ENCODE results near the gene CCDC107. TPM values are rescaled to one million over a fixed set of nuclear protein-coding genes. Genes with fewer than 3 reads are reported as not detected.

The CCDC107 gene
- total and polyA plus RNA-seq, 4 donors = 5.4 to 20.2 (median 10.4) TPM

GRCh38 chr9:35616681-35617459 lies 41.2 kb upstream of the CCDC107 start:
- no peaks in the 10 kb centered on the region for H3K9me3 ChIP-seq (ENCODE audit: control insufficient read depth in 4 of 4, low read length in 3 of 4)
- no peak for DNase-seq (ENCODE audit: low spot score)
- H3K4me1 ChIP-seq (ENCODE audit: control insufficient read depth in 4 of 4, insufficient read depth in 4 of 4, low read length in 3 of 4) = peaks cover 0 to 2% (median 0%) of the 10 kb centered on the region in 4 donors
- TF ChIP-seq ATF3 (IDR thresholded peaks at IDR 0.05) = no peak
- TF ChIP-seq EGR1 (IDR thresholded peaks at IDR 0.05; ENCODE audit: low read depth in 2 of 2) = no peak
- no peak for TF ChIP-seq MAX (IDR thresholded peaks at IDR 0.05)
- no peak for TF ChIP-seq ZBTB33 (IDR thresholded peaks at IDR 0.05)
- no peak for TF ChIP-seq RXRA (IDR thresholded peaks at IDR 0.05)
- no peak for TF ChIP-seq FOXA1 (IDR thresholded peaks at IDR 0.05)
- TF ChIP-seq REST (IDR thresholded peaks at IDR 0.05) = no peak
- TF ChIP-seq TAF1 (conservative IDR thresholded peaks at IDR 0.05) = no peak
- TF ChIP-seq HNF4G (IDR thresholded peaks at IDR 0.05) = no peak
- no peak for TF ChIP-seq CTCF (IDR thresholded peaks at IDR 0.05; ENCODE audit: low read depth, low read length, missing input control)
- no peak for TF ChIP-seq YY1 (IDR thresholded peaks at IDR 0.05)
- TF ChIP-seq JUND (IDR thresholded peaks at IDR 0.05) = no peak
- no peak for TF ChIP-seq NR2F2 (IDR thresholded peaks at IDR 0.05)
- TF ChIP-seq HNF4A (conservative IDR thresholded peaks at IDR 0.05) = no peak
- no peak for TF ChIP-seq GABPA (IDR thresholded peaks at IDR 0.05 in 1 of 2, conservative IDR thresholded peaks at IDR 0.05 in 1 of 2)
- no peak for TF ChIP-seq RAD21 (IDR thresholded peaks at IDR 0.05)
- no peak for TF ChIP-seq SP1 (IDR thresholded peaks at IDR 0.05)
- TF ChIP-seq FOXA2 (IDR thresholded peaks at IDR 0.05) = no peak
- peaks cover 0 to 8% (median 0%) of the 10 kb centered on the region in 4 donors for H3K27me3 ChIP-seq (ENCODE audit: control insufficient read depth in 4 of 4, insufficient read depth in 4 of 4, low read length in 3 of 4)
- H3K9ac ChIP-seq (ENCODE audit: low read depth in 1 of 2, low read length in 2 of 2) = no peak overlapping the region
- no peak overlapping the region for H3K27ac ChIP-seq (ENCODE audit: low read depth in 1 of 2, low read length in 2 of 2)
- peak overlapping the region in 1 of 3 donors; percentile 37 for H3K4me3 ChIP-seq (ENCODE audit: low read depth in 1 of 3, low read length in 3 of 3)
- no peaks in the 10 kb centered on the region for H3K36me3 ChIP-seq (ENCODE audit: control insufficient read depth in 4 of 4, insufficient read depth in 3 of 4, low read depth in 1 of 4, low read length in 3 of 4)
- WGBS = 13% methylated on average over 51 of the region's 51 CpGs
